ENCODE measurements around the gene UNC5CL. TPM values are rescaled to one million over a fixed set of nuclear protein-coding genes. Genes with fewer than 3 reads are reported as not detected.

Gene UNC5CL
- total and polyA plus RNA-seq, 9 of the 15 experiments (the other 6 are each of a cell fraction or from before 2014, with no cell fraction given) = 0.07 to 1.8 (median 0.62) TPM; not detected in 1

- TF ChIP-seq, protein P1, sequence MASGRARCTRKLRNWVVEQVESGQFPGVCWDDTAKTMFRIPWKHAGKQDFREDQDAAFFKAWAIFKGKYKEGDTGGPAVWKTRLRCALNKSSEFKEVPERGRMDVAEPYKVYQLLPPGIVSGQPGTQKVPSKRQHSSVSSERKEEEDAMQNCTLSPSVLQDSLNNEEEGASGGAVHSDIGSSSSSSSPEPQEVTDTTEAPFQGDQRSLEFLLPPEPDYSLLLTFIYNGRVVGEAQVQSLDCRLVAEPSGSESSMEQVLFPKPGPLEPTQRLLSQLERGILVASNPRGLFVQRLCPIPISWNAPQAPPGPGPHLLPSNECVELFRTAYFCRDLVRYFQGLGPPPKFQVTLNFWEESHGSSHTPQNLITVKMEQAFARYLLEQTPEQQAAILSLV (tag; IDR thresholded peaks at IDR 0.05) = no peak
- TF ChIP-seq, protein P2, sequence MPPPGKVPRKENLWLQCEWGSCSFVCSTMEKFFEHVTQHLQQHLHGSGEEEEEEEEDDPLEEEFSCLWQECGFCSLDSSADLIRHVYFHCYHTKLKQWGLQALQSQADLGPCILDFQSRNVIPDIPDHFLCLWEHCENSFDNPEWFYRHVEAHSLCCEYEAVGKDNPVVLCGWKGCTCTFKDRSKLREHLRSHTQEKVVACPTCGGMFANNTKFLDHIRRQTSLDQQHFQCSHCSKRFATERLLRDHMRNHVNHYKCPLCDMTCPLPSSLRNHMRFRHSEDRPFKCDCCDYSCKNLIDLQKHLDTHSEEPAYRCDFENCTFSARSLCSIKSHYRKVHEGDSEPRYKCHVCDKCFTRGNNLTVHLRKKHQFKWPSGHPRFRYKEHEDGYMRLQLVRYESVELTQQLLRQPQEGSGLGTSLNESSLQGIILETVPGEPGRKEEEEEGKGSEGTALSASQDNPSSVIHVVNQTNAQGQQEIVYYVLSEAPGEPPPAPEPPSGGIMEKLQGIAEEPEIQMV (tag; conservative IDR thresholded peaks at IDR 0.05; ENCODE audit: low read depth) = no peak
- TF ChIP-seq, protein P3, sequence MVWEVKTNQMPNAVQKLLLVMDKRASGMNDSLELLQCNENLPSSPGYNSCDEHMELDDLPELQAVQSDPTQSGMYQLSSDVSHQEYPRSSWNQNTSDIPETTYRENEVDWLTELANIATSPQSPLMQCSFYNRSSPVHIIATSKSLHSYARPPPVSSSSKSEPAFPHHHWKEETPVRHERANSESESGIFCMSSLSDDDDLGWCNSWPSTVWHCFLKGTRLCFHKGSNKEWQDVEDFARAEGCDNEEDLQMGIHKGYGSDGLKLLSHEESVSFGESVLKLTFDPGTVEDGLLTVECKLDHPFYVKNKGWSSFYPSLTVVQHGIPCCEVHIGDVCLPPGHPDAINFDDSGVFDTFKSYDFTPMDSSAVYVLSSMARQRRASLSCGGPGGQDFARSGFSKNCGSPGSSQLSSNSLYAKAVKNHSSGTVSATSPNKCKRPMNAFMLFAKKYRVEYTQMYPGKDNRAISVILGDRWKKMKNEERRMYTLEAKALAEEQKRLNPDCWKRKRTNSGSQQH (CRISPR knock-in tag; IDR thresholded peaks at IDR 0.05) = peak; percentile 52; the same call in 1 of the 2 replicates
- TF ChIP-seq ELF4 (CRISPR knock-in tag; IDR thresholded peaks at IDR 0.05) (peak; percentile 89), ZNF584 (CRISPR knock-in tag; IDR thresholded peaks at IDR 0.05; ENCODE audit: low read depth) (0 out of 2 replicates have a peak, but pooled peaks have one; percentile 36), ZNF436 (CRISPR knock-in tag; IDR thresholded peaks at IDR 0.05) (no peak), GABPB1 (CRISPR knock-in tag; IDR thresholded peaks at IDR 0.05) (0 out of 2 replicates have a peak, but pooled peaks have one; percentile 4), ZNF239 (CRISPR knock-in tag; IDR thresholded peaks at IDR 0.05) (peak; percentile 86), TEAD1 (CRISPR knock-in tag; IDR thresholded peaks at IDR 0.05) (peak in 1 of 2 experiments; percentile 28; a peak in 1 of 4 replicates), ELF1 (tag; IDR thresholded peaks at IDR 0.05) (peak; percentile 56; the same call in 1 of the 2 replicates), ELF2 (CRISPR knock-in tag; IDR thresholded peaks at IDR 0.05) (no peak), ZBTB9 (CRISPR knock-in tag; IDR thresholded peaks at IDR 0.05) (peak; percentile 72; the same call in 1 of the 2 replicates), ZFP30 (CRISPR knock-in tag; IDR thresholded peaks at IDR 0.05; ENCODE audit: borderline replicate concordance) (no peak), GABPB2 (CRISPR knock-in tag; conservative IDR thresholded peaks at IDR 0.05) (no peak)
- TF ChIP-seq, protein P4, sequence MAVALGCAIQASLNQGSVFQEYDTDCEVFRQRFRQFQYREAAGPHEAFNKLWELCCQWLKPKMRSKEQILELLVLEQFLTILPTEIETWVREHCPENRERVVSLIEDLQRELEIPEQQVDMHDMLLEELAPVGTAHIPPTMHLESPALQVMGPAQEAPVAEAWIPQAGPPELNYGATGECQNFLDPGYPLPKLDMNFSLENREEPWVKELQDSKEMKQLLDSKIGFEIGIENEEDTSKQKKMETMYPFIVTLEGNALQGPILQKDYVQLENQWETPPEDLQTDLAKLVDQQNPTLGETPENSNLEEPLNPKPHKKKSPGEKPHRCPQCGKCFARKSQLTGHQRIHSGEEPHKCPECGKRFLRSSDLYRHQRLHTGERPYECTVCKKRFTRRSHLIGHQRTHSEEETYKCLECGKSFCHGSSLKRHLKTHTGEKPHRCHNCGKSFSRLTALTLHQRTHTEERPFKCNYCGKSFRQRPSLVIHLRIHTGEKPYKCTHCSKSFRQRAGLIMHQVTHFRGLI (CRISPR knock-in tag; IDR thresholded peaks at IDR 0.05) = peak; percentile 37; the same call in 1 of the 2 replicates
- TF ChIP-seq, protein P5, sequence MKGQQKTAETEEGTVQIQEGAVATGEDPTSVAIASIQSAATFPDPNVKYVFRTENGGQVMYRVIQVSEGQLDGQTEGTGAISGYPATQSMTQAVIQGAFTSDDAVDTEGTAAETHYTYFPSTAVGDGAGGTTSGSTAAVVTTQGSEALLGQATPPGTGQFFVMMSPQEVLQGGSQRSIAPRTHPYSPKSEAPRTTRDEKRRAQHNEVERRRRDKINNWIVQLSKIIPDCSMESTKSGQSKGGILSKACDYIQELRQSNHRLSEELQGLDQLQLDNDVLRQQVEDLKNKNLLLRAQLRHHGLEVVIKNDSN (CRISPR knock-in tag; IDR thresholded peaks at IDR 0.05) = no peak
- TF ChIP-seq, protein P6, sequence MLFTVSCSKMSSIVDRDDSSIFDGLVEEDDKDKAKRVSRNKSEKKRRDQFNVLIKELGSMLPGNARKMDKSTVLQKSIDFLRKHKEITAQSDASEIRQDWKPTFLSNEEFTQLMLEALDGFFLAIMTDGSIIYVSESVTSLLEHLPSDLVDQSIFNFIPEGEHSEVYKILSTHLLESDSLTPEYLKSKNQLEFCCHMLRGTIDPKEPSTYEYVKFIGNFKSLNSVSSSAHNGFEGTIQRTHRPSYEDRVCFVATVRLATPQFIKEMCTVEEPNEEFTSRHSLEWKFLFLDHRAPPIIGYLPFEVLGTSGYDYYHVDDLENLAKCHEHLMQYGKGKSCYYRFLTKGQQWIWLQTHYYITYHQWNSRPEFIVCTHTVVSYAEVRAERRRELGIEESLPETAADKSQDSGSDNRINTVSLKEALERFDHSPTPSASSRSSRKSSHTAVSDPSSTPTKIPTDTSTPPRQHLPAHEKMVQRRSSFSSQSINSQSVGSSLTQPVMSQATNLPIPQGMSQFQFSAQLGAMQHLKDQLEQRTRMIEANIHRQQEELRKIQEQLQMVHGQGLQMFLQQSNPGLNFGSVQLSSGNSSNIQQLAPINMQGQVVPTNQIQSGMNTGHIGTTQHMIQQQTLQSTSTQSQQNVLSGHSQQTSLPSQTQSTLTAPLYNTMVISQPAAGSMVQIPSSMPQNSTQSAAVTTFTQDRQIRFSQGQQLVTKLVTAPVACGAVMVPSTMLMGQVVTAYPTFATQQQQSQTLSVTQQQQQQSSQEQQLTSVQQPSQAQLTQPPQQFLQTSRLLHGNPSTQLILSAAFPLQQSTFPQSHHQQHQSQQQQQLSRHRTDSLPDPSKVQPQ (CRISPR knock-in tag; IDR thresholded peaks at IDR 0.05; ENCODE audit: borderline replicate concordance) = no peak
These were observed 12.9 kb upstream of the UNC5CL start (continued) for GRCh38 chr6:41051873-41052272.

Measured in K562 (cell line).